ENCODE results near the gene UBE2V1.

DNA sequence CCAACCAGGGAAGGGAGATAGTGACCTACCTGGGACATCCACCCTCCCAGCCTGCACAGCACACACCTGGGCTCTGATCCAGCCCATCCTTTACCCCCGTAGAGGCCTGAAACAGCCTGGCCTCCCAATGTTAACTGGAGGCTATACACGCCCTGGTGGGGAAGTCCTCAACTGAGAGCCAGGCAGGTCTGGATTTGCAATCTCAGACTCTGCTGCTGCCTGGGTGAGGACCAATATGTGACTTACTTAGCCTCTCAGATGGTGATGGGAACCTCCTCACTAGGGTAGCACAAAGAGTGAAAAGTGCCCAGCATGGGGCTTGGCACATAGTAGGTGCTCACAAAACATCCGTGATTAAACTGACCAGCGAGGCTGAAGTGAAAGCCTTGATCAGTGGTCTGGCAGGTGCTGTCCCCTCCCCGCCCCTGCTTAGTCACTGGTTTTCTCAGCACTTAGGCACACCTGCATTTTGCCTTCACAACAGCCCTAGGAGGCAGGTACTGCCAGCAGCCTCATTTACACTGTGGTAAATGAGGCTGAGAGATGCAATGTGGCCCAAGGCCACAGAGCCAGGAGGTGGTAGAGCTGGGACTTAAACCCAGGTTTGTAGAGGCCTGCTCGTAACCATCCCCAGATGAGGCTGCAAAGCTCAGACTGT is 28.2 kb upstream of the UBE2V1 start:
- TF ChIP-seq POLR2AphosphoS5 (IDR thresholded peaks at IDR 0.05; ENCODE audit: low read depth, low read length) (no peak), POLR2A (IDR thresholded peaks at IDR 0.05; ENCODE audit: low read depth, low read length) (no peak), TAF1 (IDR thresholded peaks at IDR 0.05; ENCODE audit: borderline replicate concordance, low read depth, low read length) (no peak)
